Measurements from ENCODE around the gene PRR30. TPM values are rescaled to one million over a fixed set of nuclear protein-coding genes. Genes with fewer than 3 reads are reported as not detected.
A peak's percentile ranks its signal among the peaks of the same experiment; 100 is the strongest.
"Not testable (repeated sequence)": the region's sequence is repeated elsewhere in the genome, so short reads cannot be mapped to it uniquely, and the experiment has no call there.

PRR30 gene
- polyA plus RNA-seq, 1 of the 3 experiments (the other 2 are of a cell fraction) = not detected

GRCh38 chr2:27177441-27178351, 38.5 kb upstream of the PRR30 start (continued):
- TF ChIP-seq TEAD4 (IDR thresholded peaks at IDR 0.05; ENCODE audit: borderline replicate concordance, insufficient read depth) (no peak), ELF1 (IDR thresholded peaks at IDR 0.05) (no peak), YY1 (IDR thresholded peaks at IDR 0.05; ENCODE audit: low read depth) (no peak), TAF1 (IDR thresholded peaks at IDR 0.05; ENCODE audit: borderline replicate concordance, low read depth, low read length) (no peak), FOXM1 (IDR thresholded peaks at IDR 0.05; ENCODE audit: low read depth) (no peak), NFIC (IDR thresholded peaks at IDR 0.05; ENCODE audit: borderline replicate concordance) (no peak)

GRCh38 chr2:27175781-27176180, 36.6 kb upstream of the PRR30 start:
- CTCF ChIA-PET = interaction anchor here (1.0 to 2.8 kb wide), 9 partner anchors 10 to 214 kb away, joined by 3 to 21 read pairs (median 7); partner anchors contain the start of gene ABHD1
- H3K79me2 ChIP-seq (ENCODE audit: insufficient read depth); H3K4me3 ChIP-seq (ENCODE audit: low read depth in 2 of 2, low read length in 1 of 2); H3K36me3 ChIP-seq (replicated peaks in 1 of 2; ENCODE audit: control insufficient read depth in 1 of 2, insufficient read depth in 2 of 2, low read length in 1 of 2); H3K4me2 ChIP-seq; H2AFZ ChIP-seq (ENCODE audit: low read depth); POLR2A ChIA-PET; H3K27me3 ChIP-seq (ENCODE audit: insufficient read depth); H3K9ac ChIP-seq; H3K9me3 ChIP-seq; H3K27ac ChIP-seq (ENCODE audit: low read depth in 2 of 2, low read length in 1 of 2); H3F3A ChIP-seq (replicated peaks; ENCODE audit: insufficient read depth); H3K9me2 ChIP-seq; DNase-seq; H4K20me1 ChIP-seq (ENCODE audit: insufficient read depth): not testable (repeated sequence)
- peaks cover 3 to 16% of the 10 kb centered on the region in 2 experiments; a peak in 3 of 4 replicates for H3K4me1 ChIP-seq (ENCODE audit: control insufficient read depth in 1 of 2, insufficient read depth in 2 of 2, low read depth in 1 of 2, low read length in 1 of 2)
- WGBS (ENCODE audit: low lambda C conversion rate) = 73% methylated on average over 4 of the region's 4 CpGs

GRCh38 chr2:27175330-27175729, 36.1 kb upstream of the PRR30 start:
- Histone ChIP-seq H3K9me3 (no peaks in the 10 kb centered on the region), H3K4me3 (ENCODE audit: low read depth in 2 of 2, low read length in 1 of 2) (no peak overlapping the region), H3K9me2 (no peaks in the 10 kb centered on the region), H3K4me2 (no peak overlapping the region), H3F3A (replicated peaks; ENCODE audit: insufficient read depth) (no peaks in the 10 kb centered on the region), H3K27ac (ENCODE audit: low read depth in 2 of 2, low read length in 1 of 2) (no peak overlapping the region), H3K79me2 (ENCODE audit: insufficient read depth) (no peaks in the 10 kb centered on the region), H2AFZ (ENCODE audit: low read depth) (no peak overlapping the region), H3K4me1 (ENCODE audit: control insufficient read depth in 1 of 2, insufficient read depth in 2 of 2, low read depth in 1 of 2, low read length in 1 of 2) (peaks cover 3 to 13% of the 10 kb centered on the region in 2 experiments; a peak in 3 of 4 replicates), H4K20me1 (ENCODE audit: insufficient read depth) (no peaks in the 10 kb centered on the region), H3K27me3 (ENCODE audit: insufficient read depth) (no peaks in the 10 kb centered on the region), H3K36me3 (replicated peaks in 1 of 2; ENCODE audit: control insufficient read depth in 1 of 2, insufficient read depth in 2 of 2, low read length in 1 of 2) (no peaks in the 10 kb centered on the region), H3K9ac (no peak overlapping the region)
- DNase-seq = no peak
- ChIA-PET POLR2A (no interaction called here), CTCF (interaction anchor here (0.6 to 2.8 kb wide), 11 partner anchors 9 to 213 kb away, joined by 3 to 21 read pairs (median 6); partner anchors contain the start of gene ABHD1)
- 64% methylated on average over 8 of the region's 8 CpGs for WGBS (ENCODE audit: low lambda C conversion rate)
- TF ChIP-seq MAX (IDR thresholded peaks at IDR 0.05; ENCODE audit: low read depth) = no peak
- TF ChIP-seq RAD21 (IDR thresholded peaks at IDR 0.05; ENCODE audit: low read length) = no peak

- Histone ChIP-seq H2AFZ (ENCODE audit: low read depth) (no peak overlapping the region), H3K36me3 (replicated peaks in 1 of 2; ENCODE audit: control insufficient read depth in 1 of 2, insufficient read depth in 2 of 2, low read length in 1 of 2) (no peaks in the 10 kb centered on the region), H3K27ac (ENCODE audit: low read depth in 2 of 2, low read length in 1 of 2) (no peak overlapping the region), H3K27me3 (ENCODE audit: insufficient read depth) (no peaks in the 10 kb centered on the region), H3K9me3 (no peaks in the 10 kb centered on the region), H3F3A (replicated peaks; ENCODE audit: insufficient read depth) (no peaks in the 10 kb centered on the region), H3K9ac (no peak overlapping the region), H4K20me1 (ENCODE audit: insufficient read depth) (no peaks in the 10 kb centered on the region), H3K79me2 (ENCODE audit: insufficient read depth) (no peaks in the 10 kb centered on the region), H3K4me3 (ENCODE audit: low read depth in 2 of 2, low read length in 1 of 2) (no peak overlapping the region), H3K9me2 (no peaks in the 10 kb centered on the region), H3K4me2 (peak overlapping the region; percentile 10), H3K4me1 (ENCODE audit: control insufficient read depth in 1 of 2, insufficient read depth in 2 of 2, low read depth in 1 of 2, low read length in 1 of 2) (peaks cover 3 to 7% of the 10 kb centered on the region in 2 experiments; a peak in 3 of 4 replicates)
- no peak for DNase-seq
- WGBS (ENCODE audit: low lambda C conversion rate) = 71% methylated on average over 6 of the region's 6 CpGs
- ChIA-PET POLR2A (no interaction called here), CTCF (interaction anchor here (0.6 to 2.8 kb wide), 10 partner anchors 9 to 213 kb away, joined by 3 to 21 read pairs (median 6); no protein-coding TSS in a partner anchor)
- TF ChIP-seq TCF12 (IDR thresholded peaks at IDR 0.05) = no peak
- TF ChIP-seq NFIC (IDR thresholded peaks at IDR 0.05; ENCODE audit: borderline replicate concordance) = no peak
- no peak for TF ChIP-seq ELF1 (IDR thresholded peaks at IDR 0.05)
- TF ChIP-seq MXI1 (IDR thresholded peaks at IDR 0.05; ENCODE audit: low read depth, low read length) = no peak
- no peak for TF ChIP-seq RXRA (IDR thresholded peaks at IDR 0.05; ENCODE audit: borderline replicate concordance, low read depth)
- TF ChIP-seq EP300 (IDR thresholded peaks at IDR 0.05; ENCODE audit: borderline replicate concordance in 1 of 2, low read depth in 1 of 2, low read length in 1 of 2) = no peak
- no peak for TF ChIP-seq FOXJ3 (CRISPR knock-in tag; IDR thresholded peaks at IDR 0.05)
- TF ChIP-seq RCOR1 (IDR thresholded peaks at IDR 0.05; ENCODE audit: low read length) = no peak
- TF ChIP-seq EZH2phosphoT487 (IDR thresholded peaks at IDR 0.05; ENCODE audit: borderline replicate concordance, low read depth) = no peak
- TF ChIP-seq USF2 (IDR thresholded peaks at IDR 0.05; ENCODE audit: borderline replicate concordance, low read depth, low read length) = no peak
- TF ChIP-seq YY1 (IDR thresholded peaks at IDR 0.05; ENCODE audit: low read depth) = no peak
- no peak for TF ChIP-seq IRF3 (IDR thresholded peaks at IDR 0.05; ENCODE audit: low read depth, low read length)
- no peak for TF ChIP-seq NRF1 (IDR thresholded peaks at IDR 0.05; ENCODE audit: low read depth, low read length)
These were observed 35.4 kb upstream of the PRR30 start for GRCh38 chr2:27174638-27175037.

Measured in SK-N-SH (cell line).